SK-N-MC (cell line): ENCODE results near the gene MALRD1.

Experiments used
- EZH2 ChIP-seq: fragments of 200-600 bp; sonication (generic); IDR thresholded peaks from one replicate; pipeline ENCODE4 v1.6.1; 2017; ENCODE audit warnings: antibody characterized with exemption
- POLR2AphosphoS5 ChIP-seq: IDR thresholded peaks from 2 replicates; pipeline ENCODE4 v1.6.1; 2012; ENCODE audit warnings: mild to moderate bottlenecking, low read depth, low read length, borderline replicate concordance

GRCh38 chr10:19332304-19332703 lies 283.7 kb downstream of the MALRD1 start:
- no peak for TF ChIP-seq EZH2
- TF ChIP-seq POLR2AphosphoS5, result no peak
